IMR-90 (cell line): Measurements from ENCODE around the gene TCF25. TPM values are rescaled to one million over a fixed set of nuclear protein-coding genes. Genes with fewer than 3 reads are reported as not detected.

Experiments used
- ATAC-seq: fragments of 200-7000 bp; cut with Tn5 transposase; 2 replicates; pipeline ENCODE4 v1.9.1; 2020; ENCODE audit warnings: low read depth, mild to moderate bottlenecking, moderate library complexity
- BruUV-seq: library from RNA; stranded (reverse); fragments of 400-500 nt; replicated peaks from 2 replicates; lab custom pipeline; 2021; lab: Mats Ljungman, UMichigan
- CTCF ChIA-PET: fragments of 300-600 bp; formaldehyde crosslinking; extraction: SDS; loops from one replicate; lab custom pipeline; 2021; ENCODE audit warnings: antibody characterized with exemption; lab: Yijun Ruan, JAX
- POLR2A ChIA-PET: fragments of 300-600 bp; sonication (Branson Sonifier 250); formaldehyde crosslinking; loops from one replicate; lab custom pipeline; 2022; ENCODE audit warnings: antibody characterized with exemption; ENCODE audit not compliant: unreplicated experiment; lab: Charles Lee
- DNase-seq: peaks from one replicate; pipeline ENCODE4 v3.0.0; 2013
- H2AFZ ChIP-seq: replicated peaks from 2 replicates; pipeline ENCODE3; 2013; ENCODE audit warnings: low read length, mild to moderate bottlenecking; ENCODE audit not compliant: poor library complexity
- H2AK5ac ChIP-seq: 2 replicates; pipeline ENCODE4 v1.6.1; 2013; ENCODE audit warnings: low read depth, low read length, inconsistent platforms
- H2AK9ac ChIP-seq: replicated peaks from 2 replicates; pipeline ENCODE3; 2013; ENCODE audit warnings: mild to moderate bottlenecking, low read depth, low read length, moderate library complexity; ENCODE audit not compliant: poor library complexity
- H2BK120ac ChIP-seq: 2 replicates; pipeline ENCODE4 v1.6.1; 2013; ENCODE audit warnings: low read depth, low read length, inconsistent platforms
- H2BK15ac ChIP-seq: 3 replicates; pipeline ENCODE4 v1.6.1; 2013; ENCODE audit warnings: low read depth, low read length, inconsistent platforms
- H2BK20ac ChIP-seq: 2 replicates; pipeline ENCODE4 v1.6.1; 2013; ENCODE audit warnings: low read depth, mild to moderate bottlenecking, inconsistent platforms, low read length, moderate library complexity
- H2BK5ac ChIP-seq: 2 replicates; pipeline ENCODE4 v1.6.1; 2013; ENCODE audit warnings: mild to moderate bottlenecking, low read depth, low read length, inconsistent platforms; ENCODE audit not compliant: poor library complexity, severe bottlenecking
- H3K14ac ChIP-seq: replicated peaks from 2 replicates; pipeline ENCODE4 v1.6.1; 2013; ENCODE audit warnings: low read depth, low read length, inconsistent platforms
- H3K18ac ChIP-seq: 2 replicates; pipeline ENCODE4 v1.6.1; 2013; ENCODE audit warnings: low read depth, low read length, control low read depth
- H3K23ac ChIP-seq: 2 replicates; pipeline ENCODE4 v1.6.1; 2013; ENCODE audit warnings: low read depth, low read length, inconsistent platforms
- H3K27ac ChIP-seq: 2 replicates; pipeline ENCODE4 v1.5.1; 2013; ENCODE audit warnings: mild to moderate bottlenecking, control low read depth, low read length; ENCODE audit not compliant: insufficient read depth
- H3K27me3 ChIP-seq: 2 replicates; pipeline ENCODE4 v1.6.1; 2013; ENCODE audit warnings: low read length; ENCODE audit not compliant: control insufficient read depth, insufficient read depth
- H3K36me3 ChIP-seq: 2 replicates; pipeline ENCODE4 v1.6.1; 2013; ENCODE audit warnings: low read length, mixed read lengths; ENCODE audit not compliant: control insufficient read depth, insufficient read depth
- H3K4ac ChIP-seq: 2 replicates; pipeline ENCODE4 v1.6.1; 2013; ENCODE audit warnings: low read depth, low read length, inconsistent platforms
- H3K4me1 ChIP-seq: 2 replicates; pipeline ENCODE4 v1.6.1; 2013; ENCODE audit warnings: low read length, mixed read lengths; ENCODE audit not compliant: control insufficient read depth, insufficient read depth
- H3K4me2 ChIP-seq: 2 replicates; pipeline ENCODE4 v1.6.1; 2013; ENCODE audit warnings: low read depth, mild to moderate bottlenecking, control low read depth, low read length, moderate library complexity
- H3K4me3 ChIP-seq: 2 replicates; pipeline ENCODE4 v1.5.1; 2013; ENCODE audit warnings: low read depth, mild to moderate bottlenecking, control low read depth, low read length, moderate library complexity; ENCODE audit not compliant: insufficient read depth
- H3K56ac ChIP-seq: 2 replicates; pipeline ENCODE4 v1.6.1; 2013; ENCODE audit warnings: low read length, inconsistent platforms; ENCODE audit not compliant: insufficient read depth; ENCODE audit errors: extremely low read depth
- H3K79me1 ChIP-seq, 2 experiments: 2 replicates each; pipeline ENCODE4 v1.6.1; 2013; ENCODE audit warnings: low read length in 2 of 2, inconsistent platforms in 1 of 2, low read depth in 1 of 2
- H3K9ac ChIP-seq: 2 replicates; pipeline ENCODE4 v1.6.1; 2013; ENCODE audit warnings: low read depth, low read length, control low read depth
- H3K9me1 ChIP-seq: 2 replicates; pipeline ENCODE4 v1.6.1; 2013; ENCODE audit warnings: low read length, inconsistent platforms; ENCODE audit not compliant: insufficient read depth
- H3K9me3 ChIP-seq: 2 replicates; pipeline ENCODE4 v1.6.1; 2013; ENCODE audit warnings: low read length; ENCODE audit not compliant: control insufficient read depth, insufficient read depth
- H4K20me1 ChIP-seq: 2 replicates; pipeline ENCODE4 v1.6.1; 2013; ENCODE audit warnings: low read length, inconsistent platforms; ENCODE audit not compliant: insufficient read depth
- H4K5ac ChIP-seq: 2 replicates; pipeline ENCODE4 v1.6.1; 2013; ENCODE audit warnings: mild to moderate bottlenecking, low read depth, low read length, control low read depth
- H4K8ac ChIP-seq, 2 experiments: 2 replicates each; pipeline ENCODE4 v1.6.1; 2013; ENCODE audit warnings: low read depth in 2 of 2, low read length in 2 of 2, control low read depth in 1 of 2, inconsistent platforms in 1 of 2
- H4K91ac ChIP-seq: 2 replicates; pipeline ENCODE4 v1.6.1; 2013; ENCODE audit warnings: low read depth, low read length, inconsistent platforms; ENCODE audit not compliant: insufficient read depth
- BHLHE40 ChIP-seq: fragments of 150-350 bp; IDR thresholded peaks from 2 replicates; pipeline ENCODE4 v1.6.1; 2016; ENCODE audit warnings: mild to moderate bottlenecking, low read depth, low read length
- CEBPB ChIP-seq: IDR thresholded peaks from 2 replicates; pipeline ENCODE4 v1.6.1; 2012; ENCODE audit warnings: low read depth, low read length, improper control_type of control experiment
- CHD1 ChIP-seq: IDR thresholded peaks from 2 replicates; pipeline ENCODE4 v1.6.1; 2012; ENCODE audit warnings: low read depth, low read length, improper control_type of control experiment
- FOS ChIP-seq: fragments of 150-350 bp; IDR thresholded peaks from 2 replicates; pipeline ENCODE4 v1.6.1; 2016; ENCODE audit warnings: low read depth, low read length
- MAFK ChIP-seq: IDR thresholded peaks from 2 replicates; pipeline ENCODE4 v1.6.1; 2012; ENCODE audit warnings: low read depth, low read length, improper control_type of control experiment
- MAZ ChIP-seq: IDR thresholded peaks from 2 replicates; pipeline ENCODE4 v1.6.1; 2012; ENCODE audit warnings: low read depth, mild to moderate bottlenecking, low read length, improper control_type of control experiment, moderate library complexity, borderline replicate concordance
- MXI1 ChIP-seq: IDR thresholded peaks from 2 replicates; pipeline ENCODE4 v1.6.1; 2012; ENCODE audit warnings: low read depth, mild to moderate bottlenecking, low read length, moderate library complexity, borderline replicate concordance
- NFE2L2 ChIP-seq: fragments of 150-350 bp; IDR thresholded peaks from 2 replicates; pipeline ENCODE4 v1.6.1; 2016; ENCODE audit warnings: low read depth, mild to moderate bottlenecking, low read length
- POLR2A ChIP-seq: IDR thresholded peaks from 2 replicates; pipeline ENCODE4 v1.6.1; 2012; ENCODE audit warnings: mild to moderate bottlenecking, low read depth, low read length
- RAD21 ChIP-seq: IDR thresholded peaks from 2 replicates; pipeline ENCODE4 v1.6.1; 2012; ENCODE audit warnings: low read length, improper control_type of control experiment
- RFX5 ChIP-seq: IDR thresholded peaks from 2 replicates; pipeline ENCODE4 v1.8.0; 2012; ENCODE audit warnings: low read depth, mild to moderate bottlenecking, low read length, moderate library complexity
- SMC3 ChIP-seq: fragments of 150-350 bp; IDR thresholded peaks from 2 replicates; pipeline ENCODE4 v1.6.1; 2016; ENCODE audit warnings: low read depth, mild to moderate bottlenecking, antibody characterized with exemption, low read length, moderate library complexity
- WGBS, 2 experiments: methylation state at CpG; one replicate each; pipeline versions ENCODE4 v1.1.5 to v1.1.7; 2013; ENCODE audit warnings: missing lambda C conversion rate in 2 of 2; ENCODE audit not compliant: insufficient read length in 1 of 2; ENCODE audit errors: extremely low coverage in 2 of 2; 5-methylcytosine and 5-hydroxymethylcytosine counted together
- dilution Hi-C: fragments of 300-500 bp; cut with HindIII; formaldehyde crosslinking; loops from one replicate; pipeline ENCODE4 v1.14.3; 2018; ENCODE audit warnings: low sequenced_read_pairs; ENCODE audit not compliant: unreplicated experiment
- in situ Hi-C: fragments of 300-500 bp; cut with MboI; formaldehyde crosslinking; loops from 3 replicates; pipeline ENCODE4 v1.14.3; 2019; ENCODE audit warnings: low sequenced_read_pairs, inconsistent platforms, mixed read lengths
- intact Hi-C: fragments of 100-400 bp; cut with micrococcal nuclease; formaldehyde crosslinking; loops from 2 replicates; pipeline ENCODE4 v1.10.0; 2022
- polyA plus RNA-seq, 3 experiments: library from polyadenylated mRNA; depleted of rRNA; stranded (reverse); fragments of >200 nt; gene quantifications; 2 replicates each; pipeline ENCODE4 v1.2.3, GENCODE V29; 2012; ENCODE audit warnings: low replicate concordance in 1 of 3
- total RNA-seq: library from RNA; depleted of rRNA; stranded (reverse); fragments of >200 nt; gene quantifications from 2 replicates; pipeline ENCODE4 v1.2.3, GENCODE V29; 2012
- TF ChIP-seq, protein P1 (sequence below): fragments of 150-350 bp; IDR thresholded peaks from 2 replicates; pipeline ENCODE4 v1.6.1; 2017; ENCODE audit warnings: mild to moderate bottlenecking, antibody characterized with exemption, low read length, low read depth
- TF ChIP-seq, protein P2 (sequence below): conservative IDR thresholded peaks from 2 replicates; pipeline ENCODE4 v1.5.1; 2012; ENCODE audit warnings: mild to moderate bottlenecking, low read depth, low read length, improper control_type of control experiment

TCF25 gene
- total and polyA plus RNA-seq, 2 of the 4 experiments (the other 2 are of a cell fraction), result 127 to 184 TPM

DNA sequence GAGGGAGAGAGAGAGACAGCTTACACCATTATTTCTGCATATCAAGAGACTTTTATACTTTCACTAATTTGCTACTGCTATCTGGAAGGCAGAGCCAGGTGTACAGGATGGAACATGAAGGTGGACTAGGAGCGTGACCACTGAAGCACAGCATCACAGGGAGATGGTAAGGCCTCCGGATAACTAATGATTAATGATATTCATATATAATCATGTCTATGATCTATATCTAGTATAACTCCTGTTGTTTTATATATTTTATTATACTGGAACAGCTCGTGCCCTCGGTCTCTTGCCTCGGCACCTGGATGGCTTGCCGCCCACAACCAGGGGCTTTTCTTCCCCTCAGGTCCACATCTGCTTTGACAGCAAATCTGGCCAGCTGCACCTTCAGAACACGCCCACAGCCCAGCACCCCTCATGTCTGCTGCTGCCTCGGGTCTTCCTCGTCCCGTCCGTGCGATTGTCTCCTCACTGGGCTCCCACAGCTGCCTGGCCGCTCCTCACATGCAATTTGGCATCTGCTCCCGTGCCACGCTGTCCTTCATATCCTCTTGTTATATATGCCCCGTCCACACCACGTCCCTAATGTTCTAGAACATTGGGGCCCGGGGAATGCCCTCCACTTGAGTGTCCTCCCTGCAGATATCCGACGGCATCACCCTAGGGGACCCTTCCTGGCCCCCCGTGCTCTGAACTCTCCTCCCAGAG lies 64.9 kb downstream of the TCF25 start:
- ATAC-seq (no peak), DNase-seq (no peak)
- Histone ChIP-seq H3K56ac (no peak overlapping the region), H3K79me1 (peaks cover 0 to 5% of the 10 kb centered on the region in 2 experiments; a peak in 1 of 4 replicates), H4K5ac (no peak overlapping the region), H2BK15ac (no peak overlapping the region), H2BK20ac (no peak overlapping the region), H3K27ac (no peak overlapping the region), H3K14ac (no peak overlapping the region), H2BK5ac (no peak overlapping the region), H3K9me3 (no peaks in the 10 kb centered on the region), H2AK5ac (no peak overlapping the region), H3K9me1 (0 out of 2 replicates have a peak, but pooled peaks cover 3% of the 10 kb centered on the region), H2AK9ac (peak overlapping the region; percentile 28), H2BK120ac (no peak overlapping the region), H3K4me2 (no peak overlapping the region), H4K91ac (no peak overlapping the region), H3K18ac (no peak overlapping the region), H3K36me3 (peaks cover 30% of the 10 kb centered on the region), H3K9ac (no peak overlapping the region), H3K4me1 (no peaks in the 10 kb centered on the region), H3K27me3 (no peaks in the 10 kb centered on the region), H3K4me3 (no peak overlapping the region), H4K8ac (no peak overlapping the region), H3K4ac (no peak overlapping the region), H4K20me1 (peaks cover 10% of the 10 kb centered on the region), H3K23ac (no peak overlapping the region), H2AFZ (no peak overlapping the region)
- intact Hi-C loops, result no loop called here
- TF ChIP-seq MAFK (no peak), RFX5 (no peak), POLR2A (no peak), SMC3 (no peak), BHLHE40 (no peak), CEBPB (no peak), CHD1 (no peak), RAD21 (no peak), NFE2L2 (no peak), FOS (no peak), MXI1 (no peak), MAZ (no peak)
- TF ChIP-seq, protein P1, sequence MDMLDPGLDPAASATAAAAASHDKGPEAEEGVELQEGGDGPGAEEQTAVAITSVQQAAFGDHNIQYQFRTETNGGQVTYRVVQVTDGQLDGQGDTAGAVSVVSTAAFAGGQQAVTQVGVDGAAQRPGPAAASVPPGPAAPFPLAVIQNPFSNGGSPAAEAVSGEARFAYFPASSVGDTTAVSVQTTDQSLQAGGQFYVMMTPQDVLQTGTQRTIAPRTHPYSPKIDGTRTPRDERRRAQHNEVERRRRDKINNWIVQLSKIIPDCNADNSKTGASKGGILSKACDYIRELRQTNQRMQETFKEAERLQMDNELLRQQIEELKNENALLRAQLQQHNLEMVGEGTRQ, result no peak
- TF ChIP-seq, protein P2, sequence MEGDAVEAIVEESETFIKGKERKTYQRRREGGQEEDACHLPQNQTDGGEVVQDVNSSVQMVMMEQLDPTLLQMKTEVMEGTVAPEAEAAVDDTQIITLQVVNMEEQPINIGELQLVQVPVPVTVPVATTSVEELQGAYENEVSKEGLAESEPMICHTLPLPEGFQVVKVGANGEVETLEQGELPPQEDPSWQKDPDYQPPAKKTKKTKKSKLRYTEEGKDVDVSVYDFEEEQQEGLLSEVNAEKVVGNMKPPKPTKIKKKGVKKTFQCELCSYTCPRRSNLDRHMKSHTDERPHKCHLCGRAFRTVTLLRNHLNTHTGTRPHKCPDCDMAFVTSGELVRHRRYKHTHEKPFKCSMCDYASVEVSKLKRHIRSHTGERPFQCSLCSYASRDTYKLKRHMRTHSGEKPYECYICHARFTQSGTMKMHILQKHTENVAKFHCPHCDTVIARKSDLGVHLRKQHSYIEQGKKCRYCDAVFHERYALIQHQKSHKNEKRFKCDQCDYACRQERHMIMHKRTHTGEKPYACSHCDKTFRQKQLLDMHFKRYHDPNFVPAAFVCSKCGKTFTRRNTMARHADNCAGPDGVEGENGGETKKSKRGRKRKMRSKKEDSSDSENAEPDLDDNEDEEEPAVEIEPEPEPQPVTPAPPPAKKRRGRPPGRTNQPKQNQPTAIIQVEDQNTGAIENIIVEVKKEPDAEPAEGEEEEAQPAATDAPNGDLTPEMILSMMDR, result no peak
- 85% methylated on average over 12 of the region's 21 CpGs; no CpG with 5 or more reads in 1 of the 2 experiments for WGBS, 2 experiments
- in situ Hi-C loops, result no loop called here
- dilution Hi-C loops, result no loop called here
- BruUV-seq, result no TSS peak
- CTCF ChIA-PET, result no interaction called here
- POLR2A ChIA-PET, result no interaction called here
